Neural cell (in vitro differentiated cells): ENCODE results near the gene KIFC1. TPM values are rescaled to one million over a fixed set of nuclear protein-coding genes. Genes with fewer than 3 reads are reported as not detected.
"Not testable (repeated sequence)": the region's sequence is repeated elsewhere in the genome, so short reads cannot be mapped to it uniquely, and the experiment has no call there.

Experiments
- H2AFZ ChIP-seq: fragments of 200-600, 300-800 bp; sonication (generic), shearing (Covaris generic); 2 replicates; pipeline ENCODE4 v1.6.0; 2014; ENCODE audit warnings: low read depth, mild to moderate bottlenecking, antibody characterized with exemption, low read length, moderate library complexity
- H3F3A ChIP-seq: fragments of 200-600 bp; shearing (Covaris generic); 2 replicates; pipeline ENCODE4 v1.6.1; 2016; ENCODE audit warnings: mild to moderate bottlenecking, moderate library complexity, mixed read lengths, antibody characterized with exemption, low read length; ENCODE audit not compliant: insufficient read depth, poor library complexity, severe bottlenecking
- H3K27ac ChIP-seq: fragments of 200-600, 300-800 bp; sonication (generic), shearing (Covaris generic); 2 replicates; pipeline ENCODE4 v1.5.1; 2014; ENCODE audit warnings: mild to moderate bottlenecking, low read length, moderate library complexity
- H3K27me3 ChIP-seq: fragments of 300-800, 200-600 bp; sonication (generic), shearing (Covaris generic); 2 replicates; pipeline ENCODE4 v1.6.0; 2014; ENCODE audit warnings: mild to moderate bottlenecking, low read depth, low read length, moderate library complexity; ENCODE audit not compliant: insufficient read depth
- H3K36me3 ChIP-seq: fragments of 300-800, 200-600 bp; sonication (generic), shearing (Covaris generic); 2 replicates; pipeline ENCODE4 v1.5.1; 2014; ENCODE audit warnings: mild to moderate bottlenecking, antibody characterized with exemption, low read length, moderate library complexity; ENCODE audit not compliant: insufficient read depth
- H3K4me2 ChIP-seq: fragments of 300-800, 200-600 bp; sonication (generic), shearing (Covaris generic); 2 replicates; pipeline ENCODE4 v1.6.0; 2014; ENCODE audit warnings: mild to moderate bottlenecking, low read length
- H3K4me3 ChIP-seq: fragments of 300-800, 200-600 bp; sonication (generic), shearing (Covaris generic); 2 replicates; pipeline ENCODE4 v1.5.1; 2014; ENCODE audit warnings: mild to moderate bottlenecking, low read length, moderate library complexity
- H3K79me2 ChIP-seq: fragments of 200-600 bp; shearing (Covaris generic); replicated peaks from 2 replicates; pipeline ENCODE4 v1.6.0; 2014; ENCODE audit warnings: mild to moderate bottlenecking, low read length, moderate library complexity; ENCODE audit not compliant: insufficient read depth
- H3K9ac ChIP-seq: fragments of 300-800, 200-600 bp; sonication (generic), shearing (Covaris generic); 2 replicates; pipeline ENCODE4 v1.6.1; 2016; ENCODE audit warnings: mild to moderate bottlenecking, low read length, mixed read lengths
- H3K9me2 ChIP-seq: fragments of 200-600 bp; shearing (Covaris generic); 2 replicates; pipeline ENCODE4 v1.6.1; 2016; ENCODE audit warnings: mild to moderate bottlenecking, low read length, mixed read lengths; ENCODE audit not compliant: insufficient read depth
- H3K9me3 ChIP-seq: fragments of 200-600, 300-800 bp; sonication (generic), shearing (Covaris generic); 2 replicates; pipeline ENCODE4 v1.6.1; 2016; ENCODE audit warnings: mild to moderate bottlenecking, mixed run types, low read length, moderate library complexity, mixed read lengths
- H4K20me1 ChIP-seq: fragments of 200-600 bp; shearing (Covaris generic); 2 replicates; pipeline ENCODE4 v1.6.1; 2016; ENCODE audit warnings: mild to moderate bottlenecking, mixed run types; ENCODE audit not compliant: insufficient read depth
- EP300 ChIP-seq: fragments of 450-650 bp; conservative IDR thresholded peaks from 2 replicates; pipeline ENCODE4 v1.6.1; 2014; ENCODE audit warnings: antibody characterized with exemption, mild to moderate bottlenecking, moderate library complexity; ENCODE audit not compliant: poor library complexity, severe bottlenecking
- EZH2 ChIP-seq: fragments of 200-600, 300-800 bp; shearing (Covaris generic), sonication (generic); IDR thresholded peaks from 2 replicates; pipeline ENCODE4 v1.6.1; 2014; ENCODE audit warnings: antibody characterized with exemption, low read length, borderline replicate concordance, mild to moderate bottlenecking; ENCODE audit not compliant: insufficient read depth, poor library complexity, severe bottlenecking
- MXI1 ChIP-seq: fragments of 450-650 bp; conservative IDR thresholded peaks from 2 replicates; pipeline ENCODE4 v1.6.1; 2014; ENCODE audit warnings: antibody characterized with exemption, mild to moderate bottlenecking; ENCODE audit not compliant: poor library complexity, severe bottlenecking
- POLR2AphosphoS5 ChIP-seq: IDR thresholded peaks from 2 replicates; pipeline ENCODE4 v1.6.1; 2012
- RAD21 ChIP-seq: fragments of 450-650 bp; conservative IDR thresholded peaks from 2 replicates; pipeline ENCODE4 v1.6.1; 2014; ENCODE audit warnings: antibody characterized with exemption, mild to moderate bottlenecking, moderate library complexity
- SMC3 ChIP-seq: fragments of 450-650 bp; conservative IDR thresholded peaks from 2 replicates; pipeline ENCODE4 v1.6.1; 2014; ENCODE audit warnings: antibody characterized with exemption, mild to moderate bottlenecking, moderate library complexity; ENCODE audit not compliant: poor library complexity
- TAF1 ChIP-seq: IDR thresholded peaks from 2 replicates; pipeline ENCODE4 v1.6.1; 2012; ENCODE audit warnings: low read depth
- polyA plus RNA-seq: library from polyadenylated mRNA; depleted of rRNA; stranded (reverse); fragments of >200 nt; gene quantifications from 2 replicates; pipeline ENCODE4 v1.2.3, GENCODE V29; 2014
- TF ChIP-seq, protein P1 (sequence below): fragments of 450-650 bp; IDR thresholded peaks from 2 replicates; pipeline ENCODE4 v1.5.1; 2014; ENCODE audit warnings: antibody characterized with exemption, mild to moderate bottlenecking, moderate library complexity; ENCODE audit not compliant: poor library complexity, severe bottlenecking
- TF ChIP-seq, protein P2 (sequence below): IDR thresholded peaks from 2 replicates; pipeline ENCODE4 v1.6.1; 2012; ENCODE audit warnings: borderline replicate concordance

Gene KIFC1
- polyA plus RNA-seq, 1 donor from 2014 or later: 0.52 TPM

GRCh38 chr6:33365206-33365971 lies 26.2 kb upstream of the KIFC1 start:
- not testable (repeated sequence) for H3K4me2 ChIP-seq, H4K20me1 ChIP-seq, H3K27ac ChIP-seq, H3K79me2 ChIP-seq, H3K27me3 ChIP-seq, H3K9ac ChIP-seq, H3K9me3 ChIP-seq, H3K4me3 ChIP-seq, H3F3A ChIP-seq, H2AFZ ChIP-seq, H3K36me3 ChIP-seq, H3K9me2 ChIP-seq

DNA sequence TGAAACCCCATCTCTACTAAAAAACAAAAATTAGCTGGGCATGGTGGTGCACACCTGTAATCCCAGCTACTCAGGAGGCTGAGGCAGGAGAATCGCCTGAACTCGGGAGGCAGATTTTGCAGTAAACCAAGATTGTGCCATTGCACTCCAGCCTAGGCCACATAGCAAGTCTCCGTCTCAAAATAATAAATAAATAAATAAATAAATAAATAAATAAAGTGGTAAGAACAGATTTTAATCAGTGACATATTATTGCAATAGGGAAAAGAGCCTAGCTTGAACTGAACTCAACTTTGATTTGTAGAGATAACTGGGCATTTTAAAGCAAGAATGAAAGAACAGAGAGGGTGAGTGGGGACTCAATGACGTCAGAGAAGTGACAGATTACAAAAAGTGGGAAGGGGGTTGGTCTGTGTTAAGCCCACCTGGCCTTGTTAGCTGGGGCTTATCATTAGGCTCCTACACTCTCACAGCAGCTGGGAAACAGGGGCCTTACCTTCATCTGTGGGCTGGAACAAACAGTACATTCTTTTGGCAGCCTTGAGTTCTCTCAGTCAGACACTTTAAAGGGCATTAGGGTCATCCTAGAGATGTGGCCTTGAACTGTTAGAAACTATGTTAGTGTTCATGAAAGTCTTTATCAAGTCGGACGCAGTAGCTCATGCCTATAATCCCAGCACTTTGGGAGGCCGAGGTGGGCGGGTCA lies 24.5 kb upstream of the KIFC1 start:
- Histone ChIP-seq H3K9ac (no peak overlapping the region), H3K9me2 (no peaks in the 10 kb centered on the region), H3K27ac (no peak overlapping the region), H3F3A (no peaks in the 10 kb centered on the region), H2AFZ (no peak overlapping the region), H3K36me3 (no peaks in the 10 kb centered on the region), H3K4me3 (no peak overlapping the region), H3K4me2 (no peak overlapping the region), H3K79me2 (no peaks in the 10 kb centered on the region), H4K20me1 (no peaks in the 10 kb centered on the region), H3K27me3 (no peaks in the 10 kb centered on the region), H3K9me3 (no peaks in the 10 kb centered on the region)
- TF ChIP-seq, protein P1, sequence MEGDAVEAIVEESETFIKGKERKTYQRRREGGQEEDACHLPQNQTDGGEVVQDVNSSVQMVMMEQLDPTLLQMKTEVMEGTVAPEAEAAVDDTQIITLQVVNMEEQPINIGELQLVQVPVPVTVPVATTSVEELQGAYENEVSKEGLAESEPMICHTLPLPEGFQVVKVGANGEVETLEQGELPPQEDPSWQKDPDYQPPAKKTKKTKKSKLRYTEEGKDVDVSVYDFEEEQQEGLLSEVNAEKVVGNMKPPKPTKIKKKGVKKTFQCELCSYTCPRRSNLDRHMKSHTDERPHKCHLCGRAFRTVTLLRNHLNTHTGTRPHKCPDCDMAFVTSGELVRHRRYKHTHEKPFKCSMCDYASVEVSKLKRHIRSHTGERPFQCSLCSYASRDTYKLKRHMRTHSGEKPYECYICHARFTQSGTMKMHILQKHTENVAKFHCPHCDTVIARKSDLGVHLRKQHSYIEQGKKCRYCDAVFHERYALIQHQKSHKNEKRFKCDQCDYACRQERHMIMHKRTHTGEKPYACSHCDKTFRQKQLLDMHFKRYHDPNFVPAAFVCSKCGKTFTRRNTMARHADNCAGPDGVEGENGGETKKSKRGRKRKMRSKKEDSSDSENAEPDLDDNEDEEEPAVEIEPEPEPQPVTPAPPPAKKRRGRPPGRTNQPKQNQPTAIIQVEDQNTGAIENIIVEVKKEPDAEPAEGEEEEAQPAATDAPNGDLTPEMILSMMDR: no peak
- no peak for TF ChIP-seq SMC3
- no peak for TF ChIP-seq POLR2AphosphoS5
- no peak for TF ChIP-seq EP300
- no peak for TF ChIP-seq MXI1
- TF ChIP-seq, protein P2, sequence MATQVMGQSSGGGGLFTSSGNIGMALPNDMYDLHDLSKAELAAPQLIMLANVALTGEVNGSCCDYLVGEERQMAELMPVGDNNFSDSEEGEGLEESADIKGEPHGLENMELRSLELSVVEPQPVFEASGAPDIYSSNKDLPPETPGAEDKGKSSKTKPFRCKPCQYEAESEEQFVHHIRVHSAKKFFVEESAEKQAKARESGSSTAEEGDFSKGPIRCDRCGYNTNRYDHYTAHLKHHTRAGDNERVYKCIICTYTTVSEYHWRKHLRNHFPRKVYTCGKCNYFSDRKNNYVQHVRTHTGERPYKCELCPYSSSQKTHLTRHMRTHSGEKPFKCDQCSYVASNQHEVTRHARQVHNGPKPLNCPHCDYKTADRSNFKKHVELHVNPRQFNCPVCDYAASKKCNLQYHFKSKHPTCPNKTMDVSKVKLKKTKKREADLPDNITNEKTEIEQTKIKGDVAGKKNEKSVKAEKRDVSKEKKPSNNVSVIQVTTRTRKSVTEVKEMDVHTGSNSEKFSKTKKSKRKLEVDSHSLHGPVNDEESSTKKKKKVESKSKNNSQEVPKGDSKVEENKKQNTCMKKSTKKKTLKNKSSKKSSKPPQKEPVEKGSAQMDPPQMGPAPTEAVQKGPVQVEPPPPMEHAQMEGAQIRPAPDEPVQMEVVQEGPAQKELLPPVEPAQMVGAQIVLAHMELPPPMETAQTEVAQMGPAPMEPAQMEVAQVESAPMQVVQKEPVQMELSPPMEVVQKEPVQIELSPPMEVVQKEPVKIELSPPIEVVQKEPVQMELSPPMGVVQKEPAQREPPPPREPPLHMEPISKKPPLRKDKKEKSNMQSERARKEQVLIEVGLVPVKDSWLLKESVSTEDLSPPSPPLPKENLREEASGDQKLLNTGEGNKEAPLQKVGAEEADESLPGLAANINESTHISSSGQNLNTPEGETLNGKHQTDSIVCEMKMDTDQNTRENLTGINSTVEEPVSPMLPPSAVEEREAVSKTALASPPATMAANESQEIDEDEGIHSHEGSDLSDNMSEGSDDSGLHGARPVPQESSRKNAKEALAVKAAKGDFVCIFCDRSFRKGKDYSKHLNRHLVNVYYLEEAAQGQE: no peak
- TF ChIP-seq EZH2: no peak
- no peak for TF ChIP-seq TAF1
- TF ChIP-seq RAD21: no peak

DNA sequence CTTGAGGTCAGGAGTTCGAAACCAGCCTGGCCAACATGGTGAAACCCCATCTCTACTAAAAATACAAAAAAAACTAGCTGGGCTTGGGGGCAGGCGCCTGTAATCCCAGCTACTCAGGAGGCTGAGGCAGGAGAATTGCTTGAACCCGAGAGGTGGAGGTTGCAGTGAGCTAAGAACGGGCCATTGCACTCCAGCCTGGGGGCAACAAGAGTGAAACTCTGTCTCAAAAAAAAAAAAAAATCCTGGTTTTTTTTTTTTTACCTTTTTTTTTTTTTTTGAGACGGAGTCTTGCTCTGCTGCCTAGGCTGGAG lies 24.0 kb upstream of the KIFC1 start:
- not testable (repeated sequence) for H3K27ac ChIP-seq, H3K9me3 ChIP-seq, H2AFZ ChIP-seq, H3K4me3 ChIP-seq, H3K79me2 ChIP-seq, H3K9ac ChIP-seq, H3K36me3 ChIP-seq, H3K27me3 ChIP-seq, H4K20me1 ChIP-seq, H3K4me2 ChIP-seq, H3K9me2 ChIP-seq, H3F3A ChIP-seq

DNA sequence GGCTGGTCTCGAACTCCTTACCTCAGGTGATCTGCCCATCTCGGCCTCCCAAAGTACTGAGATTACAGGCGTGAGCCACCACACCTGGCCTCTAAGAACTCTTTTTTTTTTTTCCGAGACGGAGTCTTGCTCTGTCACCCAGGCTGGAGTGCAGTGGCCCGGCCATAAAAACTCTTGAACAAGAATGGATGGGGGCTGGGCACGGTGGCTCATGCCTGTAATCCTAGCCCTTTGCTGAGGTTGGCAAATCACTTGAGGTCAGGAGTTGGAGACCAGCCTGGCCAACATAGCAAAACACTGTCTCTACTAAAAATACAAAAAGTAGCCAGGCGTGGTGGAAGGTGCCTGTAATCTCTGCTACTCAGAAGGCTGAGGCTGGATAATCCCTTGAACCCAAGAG lies 19.7 kb upstream of the KIFC1 start:
- H3K36me3 ChIP-seq, H3K4me3 ChIP-seq, H3K9me2 ChIP-seq, H3K4me2 ChIP-seq, H3K9me3 ChIP-seq, H3K27me3 ChIP-seq, H4K20me1 ChIP-seq, H3K9ac ChIP-seq, H3F3A ChIP-seq, H3K79me2 ChIP-seq, H2AFZ ChIP-seq, H3K27ac ChIP-seq: not testable (repeated sequence)
